Choroid plexus epithelial cell (primary cell): ENCODE results near the gene LINS1.
A peak's percentile ranks its signal among the peaks of the same experiment; 100 is the strongest.

ENCODE experiments used
- DNase-seq: peaks from one replicate; pipeline ENCODE4 v3.0.0-alpha.2; 2010; ENCODE audit warnings: low read depth
- H3K4me3 ChIP-seq: 2 replicates; pipeline ENCODE4 v1.5.1; 2011; ENCODE audit warnings: low read depth, mild to moderate bottlenecking, control low read depth, low read length, moderate library complexity
- CTCF ChIP-seq: conservative IDR thresholded peaks from 2 replicates; pipeline ENCODE4 v1.5.1; 2011; ENCODE audit warnings: low read depth, mild to moderate bottlenecking, control low read depth, inconsistent platforms, low read length, moderate library complexity

The LINS1 gene

GRCh38 chr15:100571592-100572167 is 30.3 kb downstream of the LINS1 start:
- no peak for TF ChIP-seq CTCF
- H3K4me3 ChIP-seq = no peak overlapping the region
- no peak for DNase-seq

GRCh38 chr15:100570735-100571313 is 31.2 kb downstream of the LINS1 start:
- H3K4me3 ChIP-seq = no peak overlapping the region
- no peak for DNase-seq
- TF ChIP-seq CTCF = no peak

- DNase-seq = peak; percentile 19
- no peak for TF ChIP-seq CTCF
Observed at GRCh38 chr15:100570275-100570674, 31.7 kb downstream of the LINS1 start.

GRCh38 chr15:100569391-100569790 is 32.6 kb downstream of the LINS1 start:
- H3K4me3 ChIP-seq = no peak overlapping the region
- no peak for DNase-seq
- TF ChIP-seq CTCF = no peak

More at GRCh38 chr15:100570275-100570674, 31.7 kb downstream of the LINS1 start:
- H3K4me3 ChIP-seq = no peak overlapping the region

GRCh38 chr15:100566850-100567628 is 34.9 kb downstream of the LINS1 start:
- no peak for TF ChIP-seq CTCF
- H3K4me3 ChIP-seq = no peak overlapping the region
- no peak for DNase-seq

GRCh38 chr15:100565591-100565990 is 36.4 kb downstream of the LINS1 start:
- no peak overlapping the region for H3K4me3 ChIP-seq
- no peak for TF ChIP-seq CTCF
- no peak for DNase-seq
